ENCODE measurements around the gene YPEL2.
"Not testable (repeated sequence)": the region's sequence is repeated elsewhere in the genome, so short reads cannot be mapped to it uniquely, and the experiment has no call there.

Gene YPEL2

GRCh38 chr17:59296190-59296589 is 35.3 kb upstream of the YPEL2 start:
- no peak for DNase-seq (ENCODE audit: low spot score)
- Histone ChIP-seq H3K4me3 (no peak overlapping the region), H3K27ac (no peak overlapping the region)
- no peak for TF ChIP-seq CTCF (IDR thresholded peaks at IDR 0.05)

- no peak for DNase-seq (ENCODE audit: low spot score)
- Histone ChIP-seq H3K4me3 (no peak overlapping the region), H3K27ac (no peak overlapping the region)
- TF ChIP-seq CTCF (IDR thresholded peaks at IDR 0.05): no peak
Observed at GRCh38 chr17:59298521-59298920, 32.9 kb upstream of the YPEL2 start.

- H3K27ac ChIP-seq: no peak overlapping the region
- no peak overlapping the region for H3K4me3 ChIP-seq
- DNase-seq (ENCODE audit: low spot score): no peak
- no peak for TF ChIP-seq CTCF (IDR thresholded peaks at IDR 0.05)
Observed at GRCh38 chr17:59299400-59300092, 31.9 kb upstream of the YPEL2 start.

GRCh38 chr17:59300941-59301340 is 30.5 kb upstream of the YPEL2 start:
- Histone ChIP-seq H3K4me3 (no peak overlapping the region), H3K27ac (no peak overlapping the region)
- no peak for DNase-seq (ENCODE audit: low spot score)
- TF ChIP-seq CTCF (IDR thresholded peaks at IDR 0.05): no peak

GRCh38 chr17:59304811-59305210 is 26.6 kb upstream of the YPEL2 start:
- no peak for DNase-seq (ENCODE audit: low spot score)
- no peak overlapping the region for H3K27ac ChIP-seq
- no peak for TF ChIP-seq CTCF (IDR thresholded peaks at IDR 0.05)
- no peak overlapping the region for H3K4me3 ChIP-seq

GRCh38 chr17:59310263-59310920 is 21.1 kb upstream of the YPEL2 start:
- DNase-seq (ENCODE audit: low spot score): no peak
- no peak for TF ChIP-seq CTCF (IDR thresholded peaks at IDR 0.05)
- no peak overlapping the region for H3K4me3 ChIP-seq
- H3K27ac ChIP-seq: no peak overlapping the region

- TF ChIP-seq CTCF (IDR thresholded peaks at IDR 0.05): peak; percentile 72
- no peak for DNase-seq (ENCODE audit: low spot score)
- Histone ChIP-seq H3K27ac (no peak overlapping the region), H3K4me3 (no peak overlapping the region)
Observed at GRCh38 chr17:59311051-59311468, 20.4 kb upstream of the YPEL2 start.

- not testable (repeated sequence) for DNase-seq (ENCODE audit: low spot score); H3K27ac ChIP-seq; H3K4me3 ChIP-seq
Observed at GRCh38 chr17:59311521-59311920, 19.9 kb upstream of the YPEL2 start.
